Activated CD4-positive, alpha-beta T cell treated with anti-CD3 and anti-CD28 coated beads, Interleukin-10, Interleukin-2, amounts not matched to agents 100 ng/mL and 50 ng/mL, durations not matched to agents 16 hours and 8 hours (primary cell): Measurements from ENCODE around the gene DIP2C.
"Not testable (repeated sequence)": the region's sequence is repeated elsewhere in the genome, so short reads cannot be mapped to it uniquely, and the experiment has no call there.

Experiments
- DNase-seq: peaks from one replicate; pipeline ENCODE4 v3.0.0-alpha.2; 2020

The DIP2C gene

DNA sequence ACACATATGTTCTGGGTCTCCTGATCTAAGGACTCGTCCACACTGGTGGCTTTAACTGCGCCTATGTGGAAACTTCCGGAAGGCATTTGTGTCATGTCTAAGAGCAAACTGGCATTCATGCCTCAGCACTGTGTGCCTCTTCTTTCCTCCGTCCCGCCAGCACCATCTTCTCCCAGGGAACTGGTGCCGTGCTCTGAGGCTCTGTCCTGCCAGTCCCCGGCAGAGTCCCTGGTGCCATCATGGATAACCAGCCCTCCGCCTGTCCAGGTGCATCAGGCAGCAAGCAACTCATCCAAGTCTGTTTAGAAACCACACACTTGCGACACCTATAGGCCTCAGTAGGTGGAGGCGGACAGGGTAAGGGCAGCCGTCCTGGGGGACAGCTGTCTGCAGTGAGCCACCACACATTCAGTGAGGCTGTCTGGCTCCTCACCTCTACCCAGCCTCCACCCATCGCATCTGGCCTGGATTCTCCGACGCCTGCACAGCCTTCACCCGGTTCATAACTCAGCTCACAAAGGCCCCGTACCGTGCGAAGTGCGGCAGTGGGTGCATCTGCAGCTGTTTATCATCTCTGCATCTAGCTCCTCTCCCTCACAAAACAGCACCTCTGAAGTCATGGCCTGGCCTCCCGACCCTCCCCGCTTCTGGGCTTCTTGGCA lies 162.7 kb downstream of the DIP2C start:
- DNase-seq = no peak

DNA sequence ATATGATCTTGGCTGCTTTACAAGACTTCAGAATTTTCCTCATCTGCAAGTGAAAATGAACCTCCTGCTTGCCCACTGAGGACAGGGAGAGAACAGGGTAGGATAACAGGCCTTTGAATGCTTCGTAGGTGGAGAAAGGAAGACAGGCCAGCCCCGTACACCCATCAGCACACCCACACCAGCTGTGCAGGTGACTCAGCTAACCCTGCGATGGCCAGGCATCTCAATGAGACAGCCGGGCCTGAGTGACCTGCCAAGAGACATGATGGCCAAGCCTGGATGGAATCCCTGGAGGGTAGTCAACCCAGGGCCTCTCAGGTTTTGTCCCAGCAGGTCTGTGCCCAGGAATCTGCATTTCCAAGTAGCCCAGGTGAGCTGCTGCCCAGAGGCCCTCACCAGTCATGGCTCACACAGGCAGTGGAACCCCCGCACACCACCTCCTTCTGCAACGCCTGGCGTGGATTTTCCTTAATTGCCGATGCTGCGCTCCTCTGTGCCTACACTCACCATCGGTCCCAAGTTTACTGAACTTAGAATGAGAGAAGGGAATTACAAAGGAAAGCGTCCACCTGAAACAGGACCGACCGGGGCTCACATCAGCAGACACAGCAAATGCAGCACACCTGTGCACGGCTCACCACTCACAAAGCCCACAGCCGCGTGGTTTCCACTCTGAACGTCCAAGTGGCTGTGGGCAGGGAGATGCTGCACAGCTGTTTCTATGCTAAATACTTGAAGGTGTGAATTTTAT lies 163.7 kb downstream of the DIP2C start:
- DNase-seq = no peak

DNA sequence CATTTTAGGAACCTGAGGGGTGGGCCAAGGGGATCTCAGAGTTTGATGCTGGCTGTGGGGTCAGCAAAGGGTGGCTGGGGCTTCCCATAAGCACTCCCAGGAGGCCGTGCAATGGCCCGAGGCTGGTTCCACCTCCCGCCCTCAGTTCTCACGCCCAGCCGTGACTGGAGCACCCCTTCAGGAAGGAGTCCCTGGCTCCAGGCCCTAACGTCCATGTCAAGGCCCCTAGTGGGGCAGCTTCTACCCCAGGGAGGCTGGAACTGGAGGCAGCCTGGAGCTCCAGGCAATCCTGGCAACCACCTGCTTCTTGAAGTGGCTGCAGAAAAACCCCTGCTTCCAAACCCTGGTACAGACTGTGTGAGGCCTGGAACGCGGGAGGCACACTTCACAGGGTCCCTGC lies 165.5 kb downstream of the DIP2C start:
- no peak for DNase-seq

DNA sequence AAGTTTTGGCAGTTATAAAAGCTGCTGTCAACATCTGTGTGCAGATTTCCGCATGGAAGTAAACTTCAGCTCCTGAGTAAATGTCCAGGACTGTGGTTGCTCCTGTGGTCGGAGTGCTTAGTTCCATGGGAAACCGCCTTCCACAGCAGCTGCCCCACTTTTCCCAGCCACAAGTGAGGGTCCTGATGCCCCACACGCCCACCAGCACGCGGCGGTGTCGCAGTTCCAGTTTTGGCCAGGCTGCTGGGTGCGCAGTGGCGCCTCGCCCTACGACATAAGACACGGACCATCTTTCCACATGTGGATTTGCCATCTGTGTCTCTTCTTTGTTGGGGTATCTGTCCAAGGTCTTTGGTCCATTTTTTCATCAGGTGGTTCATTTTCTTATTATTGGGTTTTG lies 167.1 kb downstream of the DIP2C start:
- DNase-seq = no peak

DNA sequence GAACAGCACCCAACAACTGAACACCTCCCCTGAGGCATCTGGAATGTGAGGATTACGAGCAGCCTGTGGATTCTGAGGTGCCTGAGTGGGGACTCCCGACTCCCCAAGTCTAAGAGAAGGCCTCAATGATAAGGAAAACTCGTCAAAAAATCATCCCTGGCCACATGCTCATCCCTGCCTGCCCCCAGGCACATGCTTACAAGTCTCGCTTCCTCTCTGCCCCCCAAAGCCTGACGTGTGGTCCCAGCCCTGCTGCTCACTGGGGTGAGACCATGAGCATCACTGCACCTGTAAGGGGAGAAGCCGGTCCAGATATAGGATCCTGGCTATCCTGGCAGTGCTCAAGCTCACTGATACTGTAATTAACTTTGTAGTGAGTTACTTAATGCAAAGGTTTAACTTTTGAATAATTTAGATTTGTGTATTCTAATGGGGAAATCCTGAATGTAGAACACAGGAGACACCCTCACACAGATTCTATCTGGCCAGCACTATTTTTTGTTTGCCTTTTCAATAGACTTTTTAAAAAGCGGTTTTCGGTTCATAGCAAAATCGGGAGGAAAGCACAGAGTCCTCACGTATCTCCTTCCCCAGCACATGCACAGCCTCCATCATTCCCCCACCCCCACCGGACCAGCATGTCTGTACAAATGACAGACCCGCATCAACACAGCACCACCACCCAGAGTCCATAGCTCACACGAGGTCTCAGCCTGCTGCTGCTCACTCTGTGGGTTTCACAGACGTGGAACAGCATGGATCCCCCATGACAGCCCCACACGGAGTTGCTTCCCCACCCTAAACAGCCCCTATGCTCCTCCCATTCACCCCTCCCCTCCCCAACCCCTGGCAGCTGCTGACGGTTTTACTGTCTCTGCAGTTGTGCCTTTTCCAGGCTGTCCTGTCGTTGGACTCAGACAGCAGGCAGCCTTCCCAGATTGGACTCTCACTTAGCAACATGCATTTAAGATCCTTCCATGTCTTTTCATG lies 167.9 kb downstream of the DIP2C start:
- DNase-seq = no peak

DNA sequence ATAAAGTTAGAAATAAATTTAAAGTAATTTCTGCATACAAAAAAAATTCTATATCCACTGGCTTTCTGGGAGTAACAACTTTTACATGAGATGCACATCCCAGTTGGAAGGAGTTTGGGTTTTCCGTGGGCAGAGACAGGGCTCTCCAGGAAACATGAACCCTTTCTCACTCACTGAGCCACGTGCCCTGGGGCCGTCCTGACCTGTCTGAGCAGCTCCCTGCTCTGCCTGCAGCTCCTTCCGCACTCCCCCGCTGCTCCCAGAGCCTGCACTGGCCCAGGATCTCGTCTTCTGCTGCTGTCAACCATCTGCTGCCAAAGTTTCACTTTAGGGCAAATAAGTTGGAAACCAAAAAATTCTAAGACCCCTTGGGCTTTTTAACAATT lies 169.1 kb downstream of the DIP2C start:
- DNase-seq = no peak

DNA sequence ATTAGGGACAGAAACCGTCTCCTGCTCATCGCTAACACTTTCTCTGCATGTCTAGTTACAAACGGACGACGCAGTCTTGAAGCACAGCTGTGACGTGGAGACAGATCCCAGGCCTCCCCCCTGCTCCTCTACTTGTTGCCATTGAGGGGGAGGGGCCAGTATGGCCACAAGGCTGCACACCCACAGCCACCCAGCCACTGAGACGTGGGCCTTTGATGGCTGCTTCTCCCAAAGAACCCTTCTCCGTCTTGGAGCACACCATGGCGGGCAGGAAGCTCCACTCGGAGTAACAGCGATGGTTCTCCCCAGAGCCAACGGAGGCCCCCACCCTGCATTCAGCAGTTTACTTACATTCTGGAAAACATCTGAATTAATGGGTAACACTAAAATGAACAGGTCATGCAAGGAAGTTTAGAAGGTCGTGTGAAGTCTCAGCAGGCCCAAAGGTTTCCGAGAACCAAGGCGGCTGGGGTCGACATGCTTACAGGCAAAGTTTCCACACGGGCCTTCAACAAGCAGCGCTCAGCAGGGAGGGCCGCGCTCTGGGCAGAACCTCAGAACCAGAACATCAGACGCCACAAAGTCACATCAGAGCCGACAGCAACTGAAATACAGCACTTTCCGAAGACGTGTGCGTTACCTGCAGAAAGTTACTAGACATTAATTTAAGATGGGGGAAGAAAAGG lies 169.6 kb downstream of the DIP2C start:
- no peak for DNase-seq

DNA sequence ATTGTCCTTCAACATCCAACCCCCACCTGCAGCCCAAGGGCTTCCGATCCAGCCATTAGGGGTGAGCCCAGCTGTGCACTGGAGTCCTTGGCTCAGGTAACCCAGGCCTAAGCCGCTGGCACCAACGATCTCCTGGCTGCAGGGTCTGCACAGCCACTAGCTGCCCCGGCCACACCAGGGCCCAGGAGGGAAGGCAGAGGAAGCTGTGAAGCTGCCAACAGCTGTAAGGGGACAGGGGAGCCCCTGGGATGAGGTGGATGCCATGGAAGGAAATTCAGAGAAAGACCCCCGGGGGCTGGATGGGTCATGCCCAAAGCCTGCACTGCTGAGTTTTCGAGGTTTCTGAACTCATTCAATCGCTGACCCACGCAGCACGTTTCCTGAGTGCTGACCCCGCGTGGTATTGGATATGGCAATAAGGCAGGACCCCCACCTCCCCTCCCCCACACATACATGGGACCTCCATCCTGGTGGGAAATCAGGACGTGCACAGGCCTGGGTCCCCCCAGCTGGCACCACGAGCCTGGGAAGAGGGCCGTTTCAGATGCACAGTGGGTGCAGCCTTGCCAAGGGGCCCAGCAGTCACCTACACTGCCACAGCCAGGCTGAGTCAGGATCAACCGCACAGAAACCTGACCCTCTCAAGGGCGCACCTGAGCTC lies 170.3 kb downstream of the DIP2C start:
- no peak for DNase-seq

DNA sequence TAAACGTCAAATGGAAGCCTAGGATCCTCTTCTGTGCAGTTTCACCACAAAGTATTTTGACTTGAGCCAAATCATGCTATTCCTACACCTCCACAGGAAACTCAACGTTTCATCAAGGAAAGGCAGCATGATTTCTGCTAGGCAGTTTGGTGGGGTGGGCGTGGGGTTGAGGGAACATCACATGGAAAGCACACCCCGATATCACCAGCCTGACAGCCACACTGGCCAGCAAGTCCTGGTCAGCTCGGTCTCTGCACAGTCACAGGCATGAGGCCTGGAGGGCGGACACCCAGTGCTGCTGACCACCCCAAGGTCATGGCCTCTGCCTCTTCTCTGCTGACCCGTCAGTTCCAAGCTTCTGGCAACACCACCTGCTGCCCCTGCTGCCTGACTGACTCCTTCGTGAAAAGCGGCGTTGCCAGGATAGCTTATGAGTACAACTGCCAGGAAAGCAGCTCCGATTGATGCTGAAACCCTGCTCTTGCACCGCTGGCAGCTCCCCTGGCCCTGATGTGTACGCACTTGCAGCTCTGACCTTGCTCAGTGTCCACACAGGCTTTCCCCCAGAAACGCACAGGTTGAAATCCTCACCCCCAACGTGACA lies 171.5 kb downstream of the DIP2C start:
- DNase-seq = no peak

DNA sequence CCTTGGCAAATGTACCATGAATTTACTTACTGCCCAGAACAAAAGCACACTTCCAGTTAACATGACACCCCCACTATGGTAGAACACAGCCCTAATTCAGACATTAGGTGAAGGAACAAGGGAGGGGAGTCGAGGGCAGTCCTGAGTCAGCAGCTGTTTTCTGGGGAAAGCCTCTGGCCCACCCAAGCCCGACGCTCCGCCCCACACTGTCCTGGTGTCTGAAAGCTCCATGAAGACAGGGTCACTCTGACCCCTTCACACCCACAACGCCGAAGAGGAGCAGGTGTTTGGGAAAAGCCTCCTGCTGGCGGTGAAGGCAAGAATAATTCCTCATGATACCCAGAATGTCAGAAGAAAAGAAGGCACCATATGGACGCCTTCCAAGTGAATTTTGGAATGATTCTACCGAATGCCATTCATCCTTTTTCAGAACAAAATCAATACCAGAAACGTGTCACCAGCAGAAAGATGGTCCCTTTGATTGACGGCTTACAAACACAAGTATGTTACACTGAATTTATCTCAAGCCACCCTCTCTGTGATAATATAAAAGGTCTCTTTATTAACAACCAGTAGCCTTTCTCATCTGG lies 172.1 kb downstream of the DIP2C start:
- DNase-seq = no peak

DNA sequence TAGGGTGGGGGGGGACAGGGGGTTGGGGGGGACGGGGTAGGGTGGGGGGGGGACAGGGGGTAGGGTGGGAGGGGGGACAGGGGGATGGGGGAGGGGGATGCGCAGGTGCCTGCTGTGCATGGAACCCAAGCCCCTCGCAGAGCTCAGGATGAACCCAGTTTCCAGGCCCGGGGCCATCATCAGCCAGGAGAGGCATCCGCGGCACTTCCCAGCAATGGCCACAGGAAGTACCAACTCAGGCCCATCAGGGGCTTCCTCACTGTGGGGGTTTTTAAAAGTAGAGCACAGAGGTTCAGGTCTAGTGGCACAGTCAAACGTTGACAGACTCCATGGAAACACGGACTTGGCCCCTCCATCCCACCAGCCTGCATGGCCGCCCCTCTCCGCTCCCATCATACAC lies 172.7 kb downstream of the DIP2C start:
- DNase-seq = no peak

DNA sequence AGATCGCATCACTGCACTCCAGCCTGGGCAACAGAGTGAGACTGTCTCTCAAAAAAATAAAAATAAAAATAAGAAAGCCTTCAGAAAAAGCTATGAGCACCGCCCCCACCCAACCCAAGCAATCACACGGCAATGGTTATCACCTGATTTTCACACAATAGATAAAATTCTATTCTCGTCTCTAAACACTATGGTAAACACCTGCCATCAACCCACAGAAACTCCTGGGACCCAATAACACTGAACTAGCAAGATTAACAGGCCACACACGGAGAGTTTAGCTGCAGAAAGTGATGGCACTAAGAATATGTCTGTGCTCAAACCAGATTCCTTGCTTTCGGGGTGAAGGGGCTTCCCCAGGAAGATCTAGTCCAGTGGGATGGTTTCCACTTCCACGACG lies 173.8 kb downstream of the DIP2C start:
- no peak for DNase-seq

DNA sequence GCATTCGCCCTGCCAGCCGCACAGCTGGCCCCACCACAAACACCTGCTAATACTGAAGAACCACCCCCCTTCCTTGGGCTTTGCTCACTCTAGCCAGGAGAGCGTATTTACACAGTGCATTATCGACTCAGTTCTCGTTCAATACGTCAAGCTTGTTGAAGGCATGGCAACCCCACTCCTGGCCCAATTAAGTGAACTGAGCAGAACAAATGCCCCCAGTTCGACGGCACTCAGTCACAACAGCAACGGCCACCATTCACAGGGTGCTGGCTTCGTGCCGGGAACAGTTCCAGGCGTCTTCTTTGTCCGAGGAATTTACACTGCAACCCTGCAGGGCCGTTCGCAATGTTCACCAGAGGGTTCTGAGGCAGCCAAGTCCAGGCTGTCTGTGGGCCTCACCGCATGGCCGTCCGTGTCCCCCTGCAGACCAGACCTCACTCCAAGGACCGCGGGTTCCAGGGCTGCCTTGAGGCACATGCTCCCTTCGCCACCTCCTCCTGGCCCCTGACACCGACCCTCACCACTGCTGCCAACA lies 175.3 kb downstream of the DIP2C start:
- no peak for DNase-seq

DNA sequence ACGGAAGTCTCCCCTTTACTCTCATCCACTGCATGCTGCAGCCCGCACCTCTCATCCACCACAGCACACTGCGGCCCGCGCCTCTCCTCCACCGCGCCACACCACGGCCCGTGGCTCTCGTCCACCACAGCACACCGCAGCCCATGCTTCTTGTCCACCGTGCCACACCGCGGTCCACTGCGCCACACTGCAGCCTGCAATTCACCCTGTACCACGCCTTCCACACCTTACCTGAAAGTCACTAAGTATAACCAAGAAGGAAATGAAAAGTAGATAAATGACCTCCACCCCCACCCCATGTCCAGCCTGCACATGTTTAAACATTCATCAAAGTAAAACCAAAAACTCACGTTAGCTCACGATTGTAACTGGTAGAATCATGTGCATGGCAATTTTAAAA lies 176.1 kb downstream of the DIP2C start:
- no peak for DNase-seq

DNA sequence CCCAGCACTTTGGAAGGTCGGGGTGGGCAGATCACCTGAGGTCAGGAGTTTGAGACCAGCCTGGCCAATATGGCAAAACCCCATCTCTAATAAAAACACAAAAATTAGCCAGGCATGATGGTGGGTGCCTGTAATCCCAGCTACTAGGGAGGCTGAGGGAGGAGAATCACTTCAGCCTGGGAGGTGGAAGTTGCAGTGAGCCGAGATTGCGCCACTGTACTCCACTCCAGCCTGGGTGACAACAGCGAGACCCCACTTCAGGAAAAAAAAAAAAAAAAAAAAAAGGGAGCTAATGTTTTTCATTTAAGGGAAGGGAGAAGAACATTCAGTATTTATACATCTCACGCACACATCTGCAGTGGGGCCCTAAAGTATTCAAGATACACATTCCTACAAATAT lies 176.8 kb downstream of the DIP2C start:
- not testable (repeated sequence) for DNase-seq

DNA sequence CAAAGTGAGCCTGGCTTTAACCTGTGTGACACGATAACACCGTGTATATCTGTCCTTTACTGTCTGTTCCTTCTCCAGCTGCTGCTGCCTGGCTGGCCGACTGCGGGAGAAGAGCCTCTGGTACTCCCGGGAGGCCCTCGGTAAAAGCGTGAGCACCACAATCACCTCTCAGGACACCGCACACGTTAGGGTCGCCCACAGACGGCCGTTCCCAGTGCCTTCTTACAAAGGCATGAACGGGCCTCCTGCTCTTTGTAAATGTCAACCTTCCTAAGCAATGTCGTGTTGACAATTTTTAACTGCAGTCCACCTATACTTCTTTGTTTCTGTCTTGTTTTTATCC lies 177.6 kb downstream of the DIP2C start:
- no peak for DNase-seq

DNA sequence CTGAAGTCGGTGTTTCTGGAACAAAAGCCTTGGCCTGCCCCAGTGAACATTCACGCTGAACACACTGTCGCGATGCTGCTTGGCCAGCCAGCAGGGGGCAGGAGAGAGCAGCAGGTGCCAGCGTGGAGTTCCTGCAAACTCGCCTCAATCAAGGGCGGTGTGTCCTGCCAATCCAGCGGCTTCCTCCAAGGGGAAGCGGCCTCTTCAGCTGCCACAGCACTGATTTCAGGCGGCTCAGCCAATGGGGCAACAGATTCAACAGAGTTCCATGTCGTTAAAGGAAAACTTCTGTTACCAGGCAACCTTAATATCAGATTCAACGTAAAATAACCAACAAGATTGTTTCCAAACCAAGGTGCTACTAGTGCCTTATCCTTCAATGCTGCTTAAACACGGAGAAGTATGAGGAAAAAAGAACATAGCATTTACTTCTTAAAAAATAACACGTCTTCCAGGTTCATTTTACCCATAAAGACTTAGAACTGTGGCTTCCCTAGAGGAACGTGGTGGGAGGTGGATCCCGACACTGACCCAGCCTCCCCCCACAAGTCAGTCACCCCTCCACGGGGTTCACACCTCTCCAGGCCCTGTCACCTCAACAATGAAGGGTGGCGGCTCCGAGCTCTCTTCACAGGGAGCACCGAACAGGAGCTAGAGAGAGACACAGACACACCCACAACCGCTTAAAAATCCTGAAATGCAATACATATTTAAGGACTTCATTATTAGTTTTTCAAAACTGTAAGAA lies 178.2 kb downstream of the DIP2C start:
- peak; percentile 85 for DNase-seq

DNA sequence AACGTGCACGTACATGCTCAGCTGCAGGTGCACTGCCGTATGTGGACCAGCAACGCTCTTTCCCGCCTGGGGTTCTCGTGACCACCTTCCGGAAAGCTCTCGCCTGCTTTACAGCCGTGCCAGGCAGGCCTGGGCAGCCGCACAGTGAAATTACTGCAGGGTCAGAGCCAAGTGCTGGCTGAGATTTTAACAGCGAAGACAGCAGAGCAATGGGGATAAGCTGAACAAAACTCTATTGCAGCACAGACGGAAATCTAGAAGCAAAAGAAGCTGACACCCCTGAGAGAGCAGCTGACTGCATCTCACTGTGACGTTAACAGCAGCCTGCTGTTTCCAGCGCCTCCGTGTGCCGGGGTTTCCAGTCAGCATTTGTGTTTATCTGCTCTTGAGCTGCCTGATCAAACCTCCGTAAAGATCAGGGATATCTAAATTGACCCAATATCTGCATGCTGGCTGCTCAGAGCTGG lies 179.0 kb downstream of the DIP2C start:
- DNase-seq = no peak

DNA sequence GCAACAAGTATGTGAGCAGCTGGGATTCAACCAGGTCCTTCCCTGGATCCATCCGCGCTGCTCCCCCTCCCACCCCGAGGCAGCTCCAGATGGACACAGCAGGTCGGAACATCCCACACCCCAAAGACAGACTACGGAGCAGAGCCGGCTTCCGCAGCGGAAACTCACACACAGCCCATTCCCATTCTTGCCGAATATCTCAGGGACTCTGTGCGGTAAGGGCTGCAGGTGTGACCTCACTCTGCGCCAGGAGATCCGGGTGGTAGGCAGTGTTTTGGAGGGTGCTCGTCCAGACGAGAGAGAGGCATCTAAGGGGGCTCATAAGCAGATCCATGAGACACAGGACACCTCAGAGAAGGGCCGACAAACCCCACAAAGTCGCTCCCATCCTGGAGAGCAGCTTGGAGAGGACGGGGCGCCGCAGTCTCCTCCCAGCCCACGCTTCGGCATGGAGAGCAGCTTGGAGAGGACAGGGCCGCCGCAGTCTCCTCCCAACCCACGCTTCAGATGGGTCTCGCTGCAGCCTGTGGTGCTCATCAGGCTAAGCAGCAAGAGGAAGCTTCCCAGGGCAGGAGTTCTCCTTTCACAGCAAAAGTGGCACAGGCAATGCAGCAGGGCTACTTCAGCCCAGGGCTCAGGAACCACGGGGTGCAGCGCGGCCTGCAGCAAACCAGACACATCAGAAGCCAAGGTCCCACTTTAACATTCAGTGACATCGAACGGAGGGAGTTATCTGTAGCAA lies 179.9 kb downstream of the DIP2C start:
- DNase-seq = no peak

DNA sequence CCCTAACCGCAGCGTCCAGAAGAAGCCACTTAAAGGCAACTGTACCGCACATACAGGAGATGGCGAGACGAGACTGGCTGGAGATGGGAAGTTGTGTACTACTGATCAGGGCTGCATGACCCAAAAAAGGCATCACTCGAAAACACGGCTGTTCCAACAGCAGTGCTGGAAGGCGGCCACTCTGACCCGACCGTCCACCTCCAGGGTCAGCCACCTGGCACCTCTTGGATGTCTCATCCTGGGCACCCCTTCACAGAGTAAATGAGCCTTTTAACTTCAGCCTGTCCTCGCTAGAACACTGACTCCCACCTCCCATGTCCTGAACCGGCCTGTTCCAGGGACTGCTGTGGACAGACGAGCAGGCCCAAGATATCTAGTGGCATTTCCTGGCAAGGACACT lies 180.7 kb downstream of the DIP2C start:
- no peak for DNase-seq
